Measurements from ENCODE around the gene CALCA.

The CALCA gene

GRCh38 chr11:14969901-14970323 lies 2.2 kb downstream of the CALCA start:
- TF ChIP-seq, protein P1, sequence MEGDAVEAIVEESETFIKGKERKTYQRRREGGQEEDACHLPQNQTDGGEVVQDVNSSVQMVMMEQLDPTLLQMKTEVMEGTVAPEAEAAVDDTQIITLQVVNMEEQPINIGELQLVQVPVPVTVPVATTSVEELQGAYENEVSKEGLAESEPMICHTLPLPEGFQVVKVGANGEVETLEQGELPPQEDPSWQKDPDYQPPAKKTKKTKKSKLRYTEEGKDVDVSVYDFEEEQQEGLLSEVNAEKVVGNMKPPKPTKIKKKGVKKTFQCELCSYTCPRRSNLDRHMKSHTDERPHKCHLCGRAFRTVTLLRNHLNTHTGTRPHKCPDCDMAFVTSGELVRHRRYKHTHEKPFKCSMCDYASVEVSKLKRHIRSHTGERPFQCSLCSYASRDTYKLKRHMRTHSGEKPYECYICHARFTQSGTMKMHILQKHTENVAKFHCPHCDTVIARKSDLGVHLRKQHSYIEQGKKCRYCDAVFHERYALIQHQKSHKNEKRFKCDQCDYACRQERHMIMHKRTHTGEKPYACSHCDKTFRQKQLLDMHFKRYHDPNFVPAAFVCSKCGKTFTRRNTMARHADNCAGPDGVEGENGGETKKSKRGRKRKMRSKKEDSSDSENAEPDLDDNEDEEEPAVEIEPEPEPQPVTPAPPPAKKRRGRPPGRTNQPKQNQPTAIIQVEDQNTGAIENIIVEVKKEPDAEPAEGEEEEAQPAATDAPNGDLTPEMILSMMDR (IDR thresholded peaks at IDR 0.05; ENCODE audit: low read length, missing control alignments), result peak; percentile 56
- H3K4me3 ChIP-seq (replicated peaks; ENCODE audit: low read depth, low read length), result no peak overlapping the region
- DNase-seq (ENCODE audit: low read depth), result peak; percentile 26

- TF ChIP-seq, protein P1 (IDR thresholded peaks at IDR 0.05; ENCODE audit: low read length, missing control alignments), result no peak
- DNase-seq (ENCODE audit: low read depth), result no peak
- no peak overlapping the region for H3K4me3 ChIP-seq (replicated peaks; ENCODE audit: low read depth, low read length)
Observed at GRCh38 chr11:14967581-14968243, 4.4 kb downstream of the CALCA start.

DNA sequence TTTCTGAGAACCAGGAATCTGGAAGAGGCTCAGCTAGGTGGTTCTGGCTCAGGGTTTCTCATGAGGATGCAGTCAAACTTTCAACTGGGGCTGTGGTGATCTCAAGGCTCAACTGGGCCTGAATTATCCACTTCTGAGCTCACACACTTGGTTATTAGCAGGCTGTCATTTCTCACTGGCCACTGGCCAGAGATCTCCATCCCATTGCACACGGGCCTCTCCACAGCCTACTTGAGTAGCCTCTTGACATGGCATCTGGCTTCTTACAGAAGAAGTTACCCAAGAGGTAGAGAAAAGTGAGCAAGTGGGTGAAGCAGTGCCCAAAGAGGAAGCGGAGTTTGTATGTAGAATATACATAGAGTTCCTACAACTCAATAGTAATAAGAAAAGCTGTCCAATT lies 16.0 kb downstream of the CALCA start:
- no peak overlapping the region for H3K4me3 ChIP-seq (replicated peaks; ENCODE audit: low read depth, low read length)
- TF ChIP-seq, protein P1 (IDR thresholded peaks at IDR 0.05; ENCODE audit: low read length, missing control alignments), result no peak
- no peak for DNase-seq (ENCODE audit: low read depth)

GRCh38 chr11:14954581-14954980 lies 17.6 kb downstream of the CALCA start:
- H3K4me3 ChIP-seq (replicated peaks; ENCODE audit: low read depth, low read length), result no peak overlapping the region
- DNase-seq (ENCODE audit: low read depth), result no peak
- TF ChIP-seq, protein P1 (IDR thresholded peaks at IDR 0.05; ENCODE audit: low read length, missing control alignments), result no peak

GRCh38 chr11:14953904-14954303 lies 18.2 kb downstream of the CALCA start:
- TF ChIP-seq, protein P1 (IDR thresholded peaks at IDR 0.05; ENCODE audit: low read length, missing control alignments), result no peak
- no peak for DNase-seq (ENCODE audit: low read depth)
- no peak overlapping the region for H3K4me3 ChIP-seq (replicated peaks; ENCODE audit: low read depth, low read length)

GRCh38 chr11:14949437-14950147 lies 22.6 kb downstream of the CALCA start:
- H3K4me3 ChIP-seq (replicated peaks; ENCODE audit: low read depth, low read length), result no peak overlapping the region
- TF ChIP-seq, protein P1 (IDR thresholded peaks at IDR 0.05; ENCODE audit: low read length, missing control alignments), result no peak
- no peak for DNase-seq (ENCODE audit: low read depth)

Measured in fibroblast of pulmonary artery (primary cell).